Lower leg skin (tissue), 4 donors: ENCODE data around the gene HHIPL1. TPM values are rescaled to one million over a fixed set of nuclear protein-coding genes. Genes with fewer than 3 reads are reported as not detected.

Experiments used
- DNase-seq, 2 donors: peaks; one replicate each; pipeline ENCODE4 v3.0.0-alpha.2; 2019; ENCODE audit warnings: low spot score in 2 of 2
- H3K4me3 ChIP-seq: fragments of 200-600 bp; sonication (generic); 2 replicates; pipeline ENCODE4 v1.5.1; 2017; ENCODE audit warnings: mild to moderate bottlenecking, low read depth; ENCODE audit not compliant: poor library complexity, severe bottlenecking
- POLR2A ChIP-seq, 2 donors: fragments of 450-650 bp; IDR thresholded peaks; one replicate each; pipeline ENCODE4 v1.6.1; 2016 to 2017; ENCODE audit warnings: antibody characterized with exemption in 2 of 2, mild to moderate bottlenecking in 1 of 2, moderate library complexity in 1 of 2
- WGBS, 2 donors: methylation state at CpG; one replicate each; pipeline ENCODE4 v1.1.5; 2018; 5-methylcytosine and 5-hydroxymethylcytosine counted together
- intact Hi-C: fragments of 100-400 bp; cut with DNase I; formaldehyde crosslinking; loops from one replicate; pipeline ENCODE4 v1.15.0; 2023; ENCODE audit warnings: low total_unique reads
- total RNA-seq, 4 donors: library from RNA; depleted of rRNA; stranded (reverse); fragments of >200 nt; gene quantifications; one replicate each; pipeline ENCODE4 v1.1.0, GENCODE V29; 2016
- TF ChIP-seq, protein P1 (sequence below), 3 donors: fragments of 450-650 bp; IDR thresholded peaks; one replicate each; pipeline ENCODE4 v1.5.1; 2016; ENCODE audit warnings: antibody characterized with exemption in 3 of 3, mild to moderate bottlenecking in 3 of 3, moderate library complexity in 2 of 3

The HHIPL1 gene
- total RNA-seq, 4 donors from 2014 or later: 0.59 to 2.4 (median 0.92) TPM

DNA sequence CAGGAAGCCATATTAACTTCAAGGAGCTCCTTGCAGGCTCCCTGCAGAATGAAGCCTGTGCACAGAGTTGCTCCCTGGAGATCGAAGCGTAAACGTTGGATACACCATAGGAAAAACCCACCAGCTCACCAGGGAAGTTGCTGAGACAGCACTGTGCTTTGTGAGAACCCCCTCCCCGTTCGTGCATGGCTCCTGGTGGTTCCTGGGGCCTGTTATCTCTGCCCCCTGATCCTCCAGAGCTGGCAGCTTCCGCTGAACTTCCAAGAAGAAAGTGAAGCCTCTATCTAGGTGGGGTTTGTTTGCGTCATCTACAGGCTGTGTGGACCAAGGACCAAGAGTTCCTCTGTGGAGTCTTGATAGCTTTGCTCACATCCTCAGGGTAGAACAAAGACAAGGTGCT lies 38.6 kb upstream of the HHIPL1 start:
- WGBS, 2 donors: 73 to 87% methylated on average over 6 to 7 of the region's 7 CpGs
- intact Hi-C loops: no loop called here
- H3K4me3 ChIP-seq: no peak overlapping the region
- DNase-seq: no peak
- TF ChIP-seq, protein P1, sequence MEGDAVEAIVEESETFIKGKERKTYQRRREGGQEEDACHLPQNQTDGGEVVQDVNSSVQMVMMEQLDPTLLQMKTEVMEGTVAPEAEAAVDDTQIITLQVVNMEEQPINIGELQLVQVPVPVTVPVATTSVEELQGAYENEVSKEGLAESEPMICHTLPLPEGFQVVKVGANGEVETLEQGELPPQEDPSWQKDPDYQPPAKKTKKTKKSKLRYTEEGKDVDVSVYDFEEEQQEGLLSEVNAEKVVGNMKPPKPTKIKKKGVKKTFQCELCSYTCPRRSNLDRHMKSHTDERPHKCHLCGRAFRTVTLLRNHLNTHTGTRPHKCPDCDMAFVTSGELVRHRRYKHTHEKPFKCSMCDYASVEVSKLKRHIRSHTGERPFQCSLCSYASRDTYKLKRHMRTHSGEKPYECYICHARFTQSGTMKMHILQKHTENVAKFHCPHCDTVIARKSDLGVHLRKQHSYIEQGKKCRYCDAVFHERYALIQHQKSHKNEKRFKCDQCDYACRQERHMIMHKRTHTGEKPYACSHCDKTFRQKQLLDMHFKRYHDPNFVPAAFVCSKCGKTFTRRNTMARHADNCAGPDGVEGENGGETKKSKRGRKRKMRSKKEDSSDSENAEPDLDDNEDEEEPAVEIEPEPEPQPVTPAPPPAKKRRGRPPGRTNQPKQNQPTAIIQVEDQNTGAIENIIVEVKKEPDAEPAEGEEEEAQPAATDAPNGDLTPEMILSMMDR (IDR thresholded peaks at IDR 0.05): no peak
- no peak for TF ChIP-seq POLR2A (IDR thresholded peaks at IDR 0.05)

DNA sequence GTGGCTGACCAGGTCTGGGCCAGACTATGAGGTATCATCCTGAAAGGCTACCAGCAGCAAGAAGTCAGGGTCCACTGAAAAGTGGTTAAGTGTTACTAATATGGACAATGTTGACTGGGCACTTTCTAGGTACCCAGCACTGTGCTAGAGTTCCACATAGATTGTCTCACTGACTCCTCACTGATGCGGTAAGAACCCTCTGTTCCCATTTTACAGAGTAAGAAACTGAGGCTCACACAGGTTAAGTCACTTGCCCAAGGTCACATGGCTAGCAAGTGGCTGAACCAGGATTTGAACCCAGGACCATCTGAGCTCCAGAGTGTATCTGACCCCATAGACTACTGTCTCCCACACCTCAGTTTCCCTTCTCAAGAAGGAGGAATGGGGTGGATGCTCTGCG lies 36.3 kb upstream of the HHIPL1 start:
- H3K4me3 ChIP-seq: no peak overlapping the region
- DNase-seq: no peak
- no peak for TF ChIP-seq POLR2A (IDR thresholded peaks at IDR 0.05)
- TF ChIP-seq, protein P1 (IDR thresholded peaks at IDR 0.05): no peak
- intact Hi-C loops: no loop called here
- WGBS, 2 donors: 96 to 100% methylated on average over 2 of the region's 2 CpGs

DNA sequence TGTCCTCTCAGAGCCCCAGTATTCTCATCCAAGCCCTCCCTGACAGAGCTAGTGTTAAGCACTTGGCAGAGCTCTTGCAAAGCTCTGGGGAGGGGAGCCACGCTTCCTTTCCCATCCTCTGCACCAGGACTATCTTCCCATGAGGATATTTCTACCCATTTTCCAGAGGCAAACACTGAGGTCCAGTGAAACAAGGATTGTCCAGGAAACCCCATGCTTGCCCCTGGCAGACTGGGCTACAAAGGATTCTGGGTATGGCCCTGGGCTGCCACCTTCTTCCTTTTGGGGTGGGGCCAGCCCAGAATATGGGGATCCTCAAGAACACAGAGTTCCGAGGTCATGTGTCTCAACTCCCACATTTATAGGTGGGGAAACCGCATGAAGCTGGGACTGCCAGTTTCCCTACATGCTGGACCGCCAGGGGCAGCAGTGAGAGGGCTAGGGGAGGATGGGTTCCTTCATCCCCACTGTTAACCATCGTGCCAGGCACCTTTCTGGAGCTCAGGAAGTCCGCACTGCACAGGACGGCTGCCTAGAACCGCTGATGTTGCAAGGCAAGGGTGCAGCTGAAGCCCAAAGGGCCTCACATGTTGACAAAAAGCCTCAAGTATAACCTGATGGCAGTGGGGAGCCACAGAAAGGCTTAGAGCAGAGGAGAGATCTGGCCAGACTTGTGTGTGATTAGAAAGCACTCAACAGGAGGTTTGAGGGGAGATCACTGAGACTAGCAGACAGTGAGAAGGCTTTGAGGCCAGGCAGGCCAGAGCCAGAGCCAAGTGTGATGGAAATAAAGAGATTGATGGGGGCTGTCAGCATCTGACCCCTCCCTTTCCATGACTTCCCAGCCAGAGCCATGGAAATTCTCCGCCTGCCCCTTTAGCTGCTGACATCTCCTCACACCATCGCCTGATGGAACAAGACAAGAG lies 35.4 kb upstream of the HHIPL1 start:
- intact Hi-C loops: no loop called here
- no peak for DNase-seq
- no peak overlapping the region for H3K4me3 ChIP-seq
- 52 to 78% methylated on average over 10 of the region's 10 CpGs for WGBS, 2 donors
- TF ChIP-seq, protein P1 (IDR thresholded peaks at IDR 0.05): no peak
- TF ChIP-seq POLR2A (IDR thresholded peaks at IDR 0.05): no peak

DNA sequence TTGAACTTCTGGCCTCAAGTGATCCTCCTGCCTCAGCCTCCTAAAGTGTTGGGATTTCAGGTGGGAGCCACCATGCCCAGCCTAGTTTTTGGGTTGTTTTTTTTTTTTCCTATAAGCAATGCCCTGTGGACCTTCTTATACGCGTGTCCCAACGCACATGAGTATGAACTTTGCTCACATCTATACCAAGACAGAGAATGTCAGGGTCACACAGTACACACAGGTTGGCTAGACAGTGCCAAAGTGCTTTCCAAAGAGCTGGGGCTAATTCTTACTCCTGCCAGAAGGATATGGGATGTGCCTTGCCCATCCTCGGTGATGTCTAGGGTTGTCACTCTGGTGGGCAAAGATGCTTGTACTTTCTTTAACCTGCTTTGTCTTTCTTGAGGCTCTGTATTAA lies 33.3 kb upstream of the HHIPL1 start:
- no peak overlapping the region for H3K4me3 ChIP-seq
- intact Hi-C loops: no loop called here
- 86% methylated on average over 4 of the region's 4 CpGs for WGBS, 2 donors
- TF ChIP-seq, protein P1 (IDR thresholded peaks at IDR 0.05): no peak
- no peak for TF ChIP-seq POLR2A (IDR thresholded peaks at IDR 0.05)
- no peak for DNase-seq

GRCh38 chr14:99612071-99612737 lies 32.7 kb upstream of the HHIPL1 start:
- DNase-seq: no peak
- 49 to 58% methylated on average over 11 of the region's 11 CpGs for WGBS, 2 donors
- no peak overlapping the region for H3K4me3 ChIP-seq
- TF ChIP-seq, protein P1 (IDR thresholded peaks at IDR 0.05): no peak
- TF ChIP-seq POLR2A (IDR thresholded peaks at IDR 0.05): no peak
- intact Hi-C loops: no loop called here
